Colonic mucosa (tissue), 4 donors: ENCODE data around the gene FGGY. TPM values are rescaled to one million over a fixed set of nuclear protein-coding genes. Genes with fewer than 3 reads are reported as not detected.

Experiments used
- DNase-seq: peaks from one replicate; pipeline ENCODE4 v3.0.0-alpha.2; 2020
- H3K27ac ChIP-seq: fragments of 200-600 bp; one replicate; pipeline ENCODE4 v1.8.0; 2021
- H3K27me3 ChIP-seq: fragments of 200-600 bp; one replicate; pipeline ENCODE4 v1.8.0; 2021
- H3K36me3 ChIP-seq: fragments of 200-600 bp; one replicate; pipeline ENCODE4 v1.8.0; 2021
- H3K4me1 ChIP-seq: fragments of 200-600 bp; one replicate; pipeline ENCODE4 v1.8.0; 2021; ENCODE audit warnings: mild to moderate bottlenecking
- H3K4me3 ChIP-seq: fragments of 200-600 bp; one replicate; pipeline ENCODE4 v1.8.0; 2021
- H3K9ac ChIP-seq, 2 donors: one replicate each; pipeline ENCODE4 v1.7.0; 2013; ENCODE audit warnings: control low read depth in 2 of 2, low read depth in 2 of 2, low read length in 2 of 2
- H3K9me3 ChIP-seq: fragments of 200-600 bp; one replicate; pipeline ENCODE4 v1.8.0; 2021
- CTCF ChIP-seq: fragments of 200-600 bp; IDR thresholded peaks from one replicate; pipeline ENCODE4 v1.8.0; 2022; ENCODE audit warnings: antibody characterized with exemption, mild to moderate bottlenecking
- intact Hi-C: fragments of 100-400 bp; cut with DNase I; formaldehyde crosslinking; loops from one replicate; pipeline ENCODE4 v1.14.1; 2022
- total RNA-seq, 2 donors: library from RNA; stranded (reverse); fragmentation: NEBNext Ultra II Directional in 1 of 2; extraction: Animal tissue kit (Norgen Biotek cat#: 25700) in 1 of 2; gene quantifications; one replicate each; pipeline ENCODE4 v1.2.1, GENCODE V29; 2021
- donor health status: healthy.
- donor health status: DM: no; HTN: no; CAD: no.
- donor health status: DM: no; HTN: no; CAD: no.

FGGY gene
- total RNA-seq, 2 donors from 2014 or later: 12.5 to 19.5 TPM

DNA sequence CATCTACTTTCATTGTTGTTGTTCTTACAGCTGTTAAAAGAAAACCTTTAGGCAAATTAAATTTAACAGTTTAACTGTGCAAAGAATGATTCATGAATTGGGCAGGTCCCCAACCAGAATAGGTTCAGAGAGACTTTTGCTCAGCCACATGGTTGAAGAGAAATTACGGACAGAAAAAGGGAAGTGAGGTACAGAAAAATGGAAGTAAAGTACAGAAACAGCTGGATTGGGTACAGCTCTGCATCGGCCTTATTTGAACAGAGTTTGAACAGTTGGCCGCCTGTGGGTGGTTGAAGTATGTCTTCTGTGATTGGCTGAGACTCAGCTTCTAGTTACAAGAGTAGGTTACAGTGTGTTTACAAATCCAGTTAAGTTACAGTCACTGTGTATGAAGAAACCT is 210.1 kb downstream of the FGGY start:
- no peak overlapping the region for H3K4me3 ChIP-seq
- TF ChIP-seq CTCF: no peak
- H3K27me3 ChIP-seq: no peaks in the 10 kb centered on the region
- no peaks in the 10 kb centered on the region for H3K9me3 ChIP-seq
- no peak for DNase-seq
- no peak overlapping the region for H3K9ac ChIP-seq
- intact Hi-C loops: no loop called here
- H3K27ac ChIP-seq: peak overlapping the region; percentile 11
- no peaks in the 10 kb centered on the region for H3K36me3 ChIP-seq
- no peaks in the 10 kb centered on the region for H3K4me1 ChIP-seq

- TF ChIP-seq CTCF: no peak
- H3K27ac ChIP-seq: no peak overlapping the region
- no peak overlapping the region for H3K4me3 ChIP-seq
- H3K4me1 ChIP-seq: no peaks in the 10 kb centered on the region
- no peak overlapping the region for H3K9ac ChIP-seq
- DNase-seq: no peak
- H3K36me3 ChIP-seq: no peaks in the 10 kb centered on the region
- no peaks in the 10 kb centered on the region for H3K27me3 ChIP-seq
- intact Hi-C loops: no loop called here
- no peaks in the 10 kb centered on the region for H3K9me3 ChIP-seq
Observed at GRCh38 chr1:59509341-59509875, 212.5 kb downstream of the FGGY start.

GRCh38 chr1:59510249-59510648 is 213.4 kb downstream of the FGGY start:
- Histone ChIP-seq H3K27ac (no peak overlapping the region), H3K27me3 (no peaks in the 10 kb centered on the region), H3K9me3 (no peaks in the 10 kb centered on the region), H3K36me3 (no peaks in the 10 kb centered on the region), H3K4me3 (no peak overlapping the region), H3K9ac (no peak overlapping the region), H3K4me1 (no peaks in the 10 kb centered on the region)
- TF ChIP-seq CTCF: no peak
- intact Hi-C loops: no loop called here
- no peak for DNase-seq

DNA sequence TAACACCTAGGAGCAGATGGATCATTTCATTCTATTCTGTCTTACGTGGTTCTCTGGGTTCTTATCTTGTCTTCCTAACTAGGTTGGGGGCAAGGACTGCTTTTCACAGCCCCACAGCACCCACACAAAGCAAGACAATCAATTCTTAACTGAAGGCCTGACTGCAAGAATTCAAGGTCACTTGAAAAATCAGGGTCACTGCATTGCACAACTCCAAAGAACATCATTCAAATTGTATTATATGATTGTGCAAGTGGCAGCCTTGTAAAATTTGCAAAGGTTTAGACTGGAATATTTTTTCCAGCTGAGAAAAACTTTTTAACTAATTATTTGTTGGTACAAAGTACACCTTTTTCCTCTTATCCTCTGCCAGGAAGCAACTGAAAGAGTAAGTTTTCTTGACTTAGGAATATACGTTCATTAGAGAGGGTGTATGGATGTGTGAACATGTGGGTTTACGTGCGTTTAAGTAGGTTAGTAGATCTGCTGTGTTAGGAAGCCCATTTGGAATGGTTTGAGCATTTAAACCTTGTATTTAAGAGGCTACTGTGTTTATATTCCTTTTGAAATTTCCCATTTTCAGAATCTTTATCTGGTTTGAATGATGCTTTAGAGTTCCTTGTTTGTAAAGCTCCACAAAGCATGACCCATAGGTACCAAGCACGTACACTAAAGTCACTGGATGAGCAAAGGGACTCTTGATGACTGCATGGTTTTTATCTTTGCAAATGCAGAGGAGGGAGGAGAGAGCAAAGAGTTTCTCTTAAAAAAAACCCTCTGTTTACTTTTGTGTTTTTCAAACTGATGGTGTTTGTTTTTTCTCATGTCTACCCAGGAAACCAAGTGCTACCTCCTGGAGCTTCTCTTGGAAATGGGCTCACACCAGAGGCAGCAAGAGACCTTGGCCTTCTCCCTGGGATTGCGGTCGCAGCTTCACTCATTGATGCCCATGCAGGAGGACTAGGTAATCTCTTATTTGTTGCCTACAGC is 214.9 kb downstream of the FGGY start:
- Histone ChIP-seq H3K36me3 (no peaks in the 10 kb centered on the region), H3K4me3 (no peak overlapping the region), H3K27ac (no peak overlapping the region), H3K4me1 (no peaks in the 10 kb centered on the region), H3K9ac (no peak overlapping the region), H3K27me3 (no peaks in the 10 kb centered on the region), H3K9me3 (no peaks in the 10 kb centered on the region)
- no peak for TF ChIP-seq CTCF
- no peak for DNase-seq
- intact Hi-C loops: no loop called here

GRCh38 chr1:59512702-59513101 is 215.8 kb downstream of the FGGY start:
- Histone ChIP-seq H3K9ac (no peak overlapping the region), H3K36me3 (no peaks in the 10 kb centered on the region), H3K9me3 (no peaks in the 10 kb centered on the region), H3K27ac (no peak overlapping the region), H3K4me1 (no peaks in the 10 kb centered on the region), H3K27me3 (no peaks in the 10 kb centered on the region), H3K4me3 (no peak overlapping the region)
- no peak for DNase-seq
- no peak for TF ChIP-seq CTCF
- intact Hi-C loops: no loop called here
